ENCODE data around the gene SLC2A11. TPM values are rescaled to one million over a fixed set of nuclear protein-coding genes. Genes with fewer than 3 reads are reported as not detected.
"Not testable (repeated sequence)": the region's sequence is repeated elsewhere in the genome, so short reads cannot be mapped to it uniquely, and the experiment has no call there.

Gene SLC2A11
- total RNA-seq, 4 donors from 2014 or later: 0.57 to 4.4 (median 2.9) TPM

DNA sequence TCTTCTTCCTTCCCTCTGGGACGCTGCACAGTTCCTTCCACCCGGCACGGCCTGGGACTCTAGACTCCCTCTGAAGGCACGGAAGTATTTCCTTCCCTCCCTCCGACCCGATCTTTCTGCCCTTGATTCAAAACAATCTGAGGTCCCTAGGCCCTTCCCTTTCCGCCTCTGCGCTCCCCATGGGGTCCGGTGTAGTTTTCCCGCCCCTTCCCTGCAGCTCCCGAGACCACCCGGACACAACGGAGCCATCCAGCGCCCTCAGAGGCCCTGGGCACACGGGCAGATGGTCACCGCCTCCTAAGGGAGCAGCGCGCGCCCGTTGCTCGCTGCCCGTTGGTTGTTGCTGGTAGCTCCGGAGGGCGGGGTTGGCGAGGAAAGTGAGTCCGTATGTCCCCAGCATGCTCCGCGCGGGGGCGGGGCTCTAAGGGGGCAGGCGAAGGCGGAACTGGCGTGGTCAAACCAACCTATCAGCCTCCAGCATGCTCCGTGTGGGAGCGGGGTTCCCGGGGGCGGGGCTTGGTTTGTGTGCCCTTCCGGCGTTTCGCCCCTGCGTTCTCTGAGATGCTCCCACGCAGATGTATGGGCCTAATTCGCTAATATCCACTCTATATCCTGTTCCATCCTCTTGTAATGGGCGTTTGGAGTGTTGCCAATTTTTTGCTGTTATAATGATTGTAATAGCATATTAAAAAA, 56.1 kb downstream of the SLC2A11 start:
- intact Hi-C loops (cut with DNase I): no loop called here
- H3K4me3 ChIP-seq: peak overlapping the region; percentile 28 to 80 (median 61)
- peak; percentile 99 for DNase-seq
- peak overlapping the region; percentile 74 to 95 (median 90) for H3K27ac ChIP-seq
- H3K9me3 ChIP-seq: no peaks in the 10 kb centered on the region
- no peaks in the 10 kb centered on the region for H3K36me3 ChIP-seq
- 0 to 8% methylated on average over 17 to 31 of the region's 44 CpGs for whole genome bisulfite sequencing, 2 donors
- H3K27me3 ChIP-seq: no peaks in the 10 kb centered on the region
- TF ChIP-seq, protein P1, sequence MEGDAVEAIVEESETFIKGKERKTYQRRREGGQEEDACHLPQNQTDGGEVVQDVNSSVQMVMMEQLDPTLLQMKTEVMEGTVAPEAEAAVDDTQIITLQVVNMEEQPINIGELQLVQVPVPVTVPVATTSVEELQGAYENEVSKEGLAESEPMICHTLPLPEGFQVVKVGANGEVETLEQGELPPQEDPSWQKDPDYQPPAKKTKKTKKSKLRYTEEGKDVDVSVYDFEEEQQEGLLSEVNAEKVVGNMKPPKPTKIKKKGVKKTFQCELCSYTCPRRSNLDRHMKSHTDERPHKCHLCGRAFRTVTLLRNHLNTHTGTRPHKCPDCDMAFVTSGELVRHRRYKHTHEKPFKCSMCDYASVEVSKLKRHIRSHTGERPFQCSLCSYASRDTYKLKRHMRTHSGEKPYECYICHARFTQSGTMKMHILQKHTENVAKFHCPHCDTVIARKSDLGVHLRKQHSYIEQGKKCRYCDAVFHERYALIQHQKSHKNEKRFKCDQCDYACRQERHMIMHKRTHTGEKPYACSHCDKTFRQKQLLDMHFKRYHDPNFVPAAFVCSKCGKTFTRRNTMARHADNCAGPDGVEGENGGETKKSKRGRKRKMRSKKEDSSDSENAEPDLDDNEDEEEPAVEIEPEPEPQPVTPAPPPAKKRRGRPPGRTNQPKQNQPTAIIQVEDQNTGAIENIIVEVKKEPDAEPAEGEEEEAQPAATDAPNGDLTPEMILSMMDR (IDR thresholded peaks at IDR 0.05): peak in 1 of 6 experiments; percentile 27
- TF ChIP-seq POLR2A (IDR thresholded peaks at IDR 0.05): peak in 3 of 4 donors; percentile 10 to 86 (median 77)
- peaks cover 5 to 20% (median 8%) of the 10 kb centered on the region in 3 donors for H3K4me1 ChIP-seq

DNA sequence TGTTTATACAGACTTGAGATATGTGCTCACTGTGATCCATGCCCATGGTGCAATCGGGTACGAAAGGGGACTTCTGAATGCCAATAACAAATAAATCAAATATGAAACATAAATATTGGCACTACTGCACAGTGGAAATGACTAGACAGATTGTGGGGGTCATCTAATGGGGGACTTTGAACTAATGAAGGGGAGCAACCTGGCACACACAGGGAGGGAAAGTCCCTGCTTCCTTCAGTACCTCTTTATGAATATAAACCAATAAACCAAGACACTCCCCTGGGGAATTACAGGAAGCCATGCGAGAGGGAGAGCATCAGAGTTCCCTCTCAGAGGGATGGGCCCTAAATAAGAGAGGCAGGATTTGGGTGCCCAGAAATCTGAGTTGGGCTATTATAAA, 57.6 kb downstream of the SLC2A11 start:
- no peaks in the 10 kb centered on the region for H3K9me3 ChIP-seq
- no peaks in the 10 kb centered on the region for H3K27me3 ChIP-seq
- intact Hi-C loops (cut with DNase I): no loop called here
- no peak overlapping the region for H3K27ac ChIP-seq
- WGBS, 2 donors: 84 to 90% methylated on average over 3 of the region's 3 CpGs
- H3K4me3 ChIP-seq: no peak overlapping the region
- TF ChIP-seq, protein P1 (IDR thresholded peaks at IDR 0.05): no peak
- TF ChIP-seq POLR2A (IDR thresholded peaks at IDR 0.05): no peak
- no peak for DNase-seq
- H3K36me3 ChIP-seq: no peaks in the 10 kb centered on the region
- peaks cover 5 to 18% (median 8%) of the 10 kb centered on the region in 3 donors for H3K4me1 ChIP-seq

DNA sequence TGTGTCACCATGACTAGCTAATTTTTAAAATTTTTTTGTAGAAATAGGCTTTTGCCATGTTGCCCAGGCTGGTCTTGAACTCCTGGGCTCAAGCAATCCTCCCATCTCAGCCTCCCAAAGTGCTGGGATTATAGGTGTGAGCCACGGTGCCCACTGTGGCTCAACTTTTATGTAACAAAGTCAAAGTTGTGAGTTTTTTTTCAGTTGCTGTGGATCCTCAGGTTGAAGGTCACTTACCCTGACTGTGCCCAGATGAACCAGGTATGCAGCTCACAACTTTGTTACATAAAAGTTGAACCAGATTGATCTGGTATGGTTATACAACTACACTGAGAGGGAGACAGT, 62.6 kb downstream of the SLC2A11 start:
- Histone ChIP-seq H3K27ac (peak overlapping the region; percentile 23 to 72 (median 48)), H3K36me3 (peaks cover 0 to 36% (median 8%) of the 10 kb centered on the region in 3 donors), H3K9me3 (peaks cover 0 to 14% (median 8%) of the 10 kb centered on the region in 3 donors)
- H3K4me1 ChIP-seq; H3K27me3 ChIP-seq; DNase-seq; H3K4me3 ChIP-seq; intact Hi-C loops (cut with DNase I): not testable (repeated sequence)
- 86 to 100% methylated on average over 1 of the region's 1 CpG for WGBS, 2 donors

DNA sequence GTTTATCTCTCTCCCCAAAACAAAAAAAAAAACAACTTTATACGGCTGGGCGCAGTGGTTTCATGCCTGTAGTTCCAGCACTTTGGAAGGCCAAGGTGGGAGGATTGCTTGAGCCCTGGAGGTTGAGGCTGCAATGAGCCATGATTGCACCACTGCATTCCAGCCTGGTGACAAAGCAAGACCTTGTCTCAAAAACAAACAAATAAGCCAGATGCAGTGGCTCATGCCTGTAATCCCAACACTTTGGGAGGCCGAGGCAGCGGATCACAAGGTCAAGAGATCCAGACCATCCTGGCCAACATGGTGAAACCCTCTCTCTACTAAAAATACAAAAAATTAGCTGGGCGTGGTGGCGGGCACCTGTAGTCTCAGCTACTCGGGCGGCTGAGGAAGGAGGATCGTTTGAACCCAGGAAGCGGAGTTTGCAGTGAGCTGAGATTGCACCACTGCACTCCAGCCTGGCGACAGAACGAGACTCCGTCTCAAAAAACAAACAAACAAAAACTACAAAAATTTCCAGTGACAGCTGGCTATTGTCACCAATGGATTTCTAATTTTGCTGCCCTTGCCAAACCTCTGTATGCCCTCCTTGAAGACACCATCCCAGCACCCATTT, 64.0 kb downstream of the SLC2A11 start:
- Histone ChIP-seq H3K36me3 (peaks cover 0 to 46% (median 16%) of the 10 kb centered on the region in 3 donors), H3K9me3 (peaks cover 0 to 23% (median 13%) of the 10 kb centered on the region in 3 donors)
- H3K27me3 ChIP-seq; intact Hi-C loops (cut with DNase I); H3K4me3 ChIP-seq; H3K27ac ChIP-seq; DNase-seq; H3K4me1 ChIP-seq: not testable (repeated sequence)
- WGBS, 2 donors: 89% methylated on average over 13 of the region's 13 CpGs

DNA sequence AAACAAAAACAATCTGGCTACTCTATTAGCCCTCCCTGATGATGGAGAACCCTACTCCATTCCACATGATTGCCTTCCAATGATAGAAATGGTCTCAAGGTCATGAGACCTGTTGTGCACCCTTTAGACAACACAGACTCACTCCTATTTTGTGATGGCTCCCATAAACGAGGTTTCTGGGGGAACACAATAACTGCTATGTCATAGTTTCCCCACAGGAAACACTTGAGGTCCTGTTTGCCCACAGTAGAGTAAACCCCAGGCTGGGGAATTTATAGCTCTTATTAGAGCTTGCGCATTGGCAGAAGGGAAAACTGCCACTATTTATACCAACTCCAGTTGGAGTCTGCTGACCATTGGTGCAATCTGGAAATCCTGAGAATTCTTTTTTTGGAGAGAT, 65.2 kb downstream of the SLC2A11 start:
- 58 to 63% methylated on average over 2 of the region's 2 CpGs for WGBS, 2 donors
- intact Hi-C loops (cut with DNase I): no loop called here
- peaks cover 0 to 46% (median 16%) of the 10 kb centered on the region in 3 donors for H3K36me3 ChIP-seq
- no peak overlapping the region for H3K27ac ChIP-seq
- TF ChIP-seq POLR2A (IDR thresholded peaks at IDR 0.05): no peak
- TF ChIP-seq, protein P1 (IDR thresholded peaks at IDR 0.05): no peak
- H3K9me3 ChIP-seq: peaks cover 0 to 23% (median 13%) of the 10 kb centered on the region in 3 donors
- H3K4me1 ChIP-seq: peaks cover 0 to 9% (median 0%) of the 10 kb centered on the region in 3 donors
- DNase-seq: no peak
- H3K4me3 ChIP-seq: no peak overlapping the region
- H3K27me3 ChIP-seq: no peaks in the 10 kb centered on the region

DNA sequence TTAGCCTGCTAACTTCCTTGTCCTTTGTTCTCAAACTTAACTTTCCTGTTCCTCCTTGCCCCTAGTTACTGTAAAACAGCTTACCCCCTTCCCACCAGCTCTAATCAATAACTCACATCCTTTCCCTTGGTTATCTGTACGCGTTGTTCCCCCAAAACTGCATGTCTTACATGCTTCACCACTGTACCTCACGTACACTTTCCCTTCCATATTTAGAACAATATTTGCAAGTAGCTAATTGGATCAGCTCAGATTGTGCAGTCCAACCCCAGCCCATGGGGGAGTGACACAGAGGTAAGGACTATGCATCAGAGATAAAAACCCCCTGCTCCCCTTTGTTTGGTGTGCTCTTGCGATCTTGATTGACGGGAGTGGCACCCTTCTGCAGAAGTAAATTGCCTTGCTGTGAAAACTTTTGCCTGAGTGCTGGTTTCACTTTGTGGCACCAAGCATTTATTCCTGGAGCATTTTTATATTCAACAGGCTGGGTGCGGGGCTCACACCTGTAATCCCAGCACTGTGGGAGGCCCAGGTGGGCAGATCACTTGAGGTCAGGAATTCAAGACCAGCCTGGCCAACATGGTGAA, 67.4 kb downstream of the SLC2A11 start:
- H3K4me1 ChIP-seq: peaks cover 0 to 23% (median 0%) of the 10 kb centered on the region in 3 donors
- peaks cover 0 to 23% (median 13%) of the 10 kb centered on the region in 3 donors for H3K9me3 ChIP-seq
- peaks cover 0 to 46% (median 16%) of the 10 kb centered on the region in 3 donors for H3K36me3 ChIP-seq
- H3K27ac ChIP-seq: peak overlapping the region in 1 of 4 donors; percentile 48
- 90 to 99% methylated on average over 4 to 5 of the region's 6 CpGs for WGBS, 2 donors
- H3K27me3 ChIP-seq: no peaks in the 10 kb centered on the region
- no peak overlapping the region for H3K4me3 ChIP-seq
- no peak for TF ChIP-seq POLR2A (IDR thresholded peaks at IDR 0.05)
- TF ChIP-seq, protein P1 (IDR thresholded peaks at IDR 0.05): no peak
- DNase-seq: no peak
- intact Hi-C loops (cut with DNase I): loop anchor here (5.0 kb wide), 1 partner anchor 47 kb away; the partner anchor contains the start of gene DDT

Measured in esophagus squamous epithelium (tissue), 5 donors.